HepG2 (cell line): ENCODE results near the gene ABHD2. TPM values are rescaled to one million over a fixed set of nuclear protein-coding genes. Genes with fewer than 3 reads are reported as not detected.

Source experiments
- AGO2 ChIP-seq: fragments of 200-400 bp; formaldehyde crosslinking; optimal IDR thresholded peaks from 2 replicates; pipeline ENCODE3; 2017; ENCODE audit warnings: mild to moderate bottlenecking, low read depth, low read length, moderate library complexity
- BORCS8-MEF2B ChIP-seq: sonication (generic); formaldehyde crosslinking; IDR thresholded peaks from 2 replicates; pipeline ENCODE4 v1.8.0; 2022; ENCODE audit warnings: mild to moderate bottlenecking, missing genetic modification reagents
- CEBPB ChIP-seq: IDR thresholded peaks from 2 replicates; pipeline ENCODE4 v1.6.1; 2011; ENCODE audit warnings: low read depth, low read length, improper control_type of control experiment, borderline replicate concordance
- FOXA3 ChIP-seq: IDR thresholded peaks from 2 replicates; pipeline ENCODE4 v1.6.1; 2016; ENCODE audit warnings: missing genetic modification reagents, missing compliant biosample characterization
- GATAD1 ChIP-seq: IDR thresholded peaks from 2 replicates; pipeline ENCODE4 v1.6.1; 2016; ENCODE audit warnings: missing genetic modification reagents, missing compliant biosample characterization
- HDAC1 ChIP-seq: sonication (generic); formaldehyde crosslinking; IDR thresholded peaks from 2 replicates; pipeline ENCODE4 v1.5.1; 2020; ENCODE audit warnings: mild to moderate bottlenecking, missing genetic modification reagents
- KDM3A ChIP-seq: IDR thresholded peaks from 2 replicates; pipeline ENCODE4 v1.6.1; 2018; ENCODE audit warnings: low read depth, missing compliant biosample characterization
- NCOA5 ChIP-seq: sonication (generic); formaldehyde crosslinking; IDR thresholded peaks from 2 replicates; pipeline ENCODE4 v1.4.0; 2020; ENCODE audit warnings: missing genetic modification reagents
- PHF8 ChIP-seq: sonication (generic); formaldehyde crosslinking; IDR thresholded peaks from 2 replicates; pipeline ENCODE4 v1.5.0; 2020; ENCODE audit warnings: missing genetic modification reagents
- PPARG ChIP-seq: conservative IDR thresholded peaks from 2 replicates; pipeline ENCODE4 v1.6.1; 2016; ENCODE audit warnings: missing biosample characterization, missing genetic modification reagents
- RXRB ChIP-seq: IDR thresholded peaks from 2 replicates; pipeline ENCODE4 v1.6.1; 2016; ENCODE audit warnings: borderline replicate concordance, missing genetic modification reagents, missing compliant biosample characterization
- ZBTB21 ChIP-seq: sonication (generic); formaldehyde crosslinking; IDR thresholded peaks from 2 replicates; pipeline ENCODE4 v1.4.0; 2020; ENCODE audit warnings: missing genetic modification reagents
- ZBTB8A ChIP-seq: sonication (generic); formaldehyde crosslinking; IDR thresholded peaks from 2 replicates; pipeline ENCODE4 v1.4.0; 2020; ENCODE audit warnings: mild to moderate bottlenecking, low read depth, missing genetic modification reagents, borderline replicate concordance
- ZNF615 ChIP-seq: sonication (generic); formaldehyde crosslinking; IDR thresholded peaks from 2 replicates; pipeline ENCODE4 v1.5.0; 2020; ENCODE audit warnings: mild to moderate bottlenecking, missing genetic modification reagents, borderline replicate concordance
- ZNF672 ChIP-seq: sonication (generic); formaldehyde crosslinking; IDR thresholded peaks from 2 replicates; pipeline ENCODE4 v1.8.1; 2022; ENCODE audit warnings: missing genetic modification reagents
- polyA plus RNA-seq, 8 experiments: library from polyadenylated mRNA; depleted of rRNA in 3 of 8; stranded (reverse) in 7 of 8; unstranded in 1 of 8; fragments of >200 nt; fragmentation: Illumina TruSeq in 4 of 8; extraction: Trizol in 4 of 8; gene quantifications; 2 replicates each; pipeline versions ENCODE4 v1.2.1 to v1.2.3, GENCODE V29; 2011 to 2016; ENCODE audit warnings: low read depth in 4 of 8, missing spikeins in 1 of 8, mixed read lengths in 1 of 8; ENCODE audit not compliant: insufficient read depth in 1 of 8
- total RNA-seq, 5 experiments: library from RNA; depleted of rRNA; stranded (reverse); fragments of >200 nt; fragmentation: Illumina TruSeq; extraction: Trizol; gene quantifications; 2 replicates each; pipeline ENCODE4 v1.2.3, GENCODE V29; 2016; ENCODE audit warnings: low read depth in 1 of 5
- TF ChIP-seq, protein P1 (sequence below): sonication (generic); formaldehyde crosslinking; IDR thresholded peaks from 2 replicates; pipeline ENCODE4 v1.5.0; 2020; ENCODE audit warnings: mild to moderate bottlenecking, missing genetic modification reagents
- TF ChIP-seq, protein P2 (sequence below): sonication (generic); formaldehyde crosslinking; IDR thresholded peaks from 2 replicates; pipeline ENCODE4 v1.5.0; 2020; ENCODE audit warnings: missing genetic modification reagents
- TF ChIP-seq, protein P3 (sequence below): sonication (generic); formaldehyde crosslinking; IDR thresholded peaks from 2 replicates; pipeline ENCODE4 v1.4.0; 2020; ENCODE audit warnings: missing genetic modification reagents, mild to moderate bottlenecking, borderline replicate concordance
- TF ChIP-seq, protein P4 (sequence below): IDR thresholded peaks from 2 replicates; pipeline ENCODE4 v1.6.1; 2016; ENCODE audit warnings: low read depth
- TF ChIP-seq, protein P5 (sequence below): sonication (generic); formaldehyde crosslinking; IDR thresholded peaks from 2 replicates; pipeline ENCODE4 v1.5.0; 2020; ENCODE audit warnings: missing genetic modification reagents

Gene ABHD2
- total and polyA plus RNA-seq, 2 of the 13 experiments (the other 11 are each of a cell fraction or from before 2014, with no cell fraction given), result 14.8 to 22.4 TPM

DNA sequence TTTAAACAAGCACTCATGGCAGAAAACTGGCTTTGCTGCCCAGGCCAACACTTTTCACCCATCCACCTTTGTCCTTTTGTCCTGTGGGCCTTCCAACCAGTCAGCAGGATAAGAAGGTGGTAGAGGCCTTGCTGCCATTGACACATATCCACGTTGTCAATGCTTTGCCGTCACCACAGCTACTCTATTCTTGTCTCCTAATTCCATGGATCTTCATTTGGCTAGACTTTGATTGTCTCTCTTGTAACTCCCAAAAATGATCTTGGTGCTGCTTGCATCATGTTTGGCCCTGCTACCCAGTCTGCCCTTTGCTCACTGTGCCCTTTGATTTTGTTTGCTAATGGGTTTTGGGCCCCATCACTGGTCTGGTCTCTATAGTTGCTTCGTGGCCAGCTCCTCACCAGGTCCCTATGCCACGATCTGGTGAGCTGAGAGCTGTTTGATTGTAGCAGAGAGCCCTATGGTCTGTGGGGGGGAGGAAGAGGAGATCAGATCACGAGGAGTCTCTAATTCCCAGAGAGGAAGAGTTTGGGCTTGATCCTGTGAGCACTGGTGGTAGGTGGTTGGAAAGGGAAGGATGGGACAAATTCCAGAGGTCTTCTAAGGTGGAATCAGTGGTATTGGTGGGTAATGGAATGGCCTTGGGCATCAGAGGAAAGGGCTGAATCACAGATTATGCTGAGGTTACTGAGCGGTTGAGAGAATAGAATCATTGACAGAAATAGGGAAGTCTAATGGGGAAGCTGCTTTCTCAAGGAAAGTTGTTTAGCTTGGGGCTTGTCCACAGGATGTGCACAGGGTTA, 40.3 kb downstream of the ABHD2 start (continued):
- TF ChIP-seq, protein P1, sequence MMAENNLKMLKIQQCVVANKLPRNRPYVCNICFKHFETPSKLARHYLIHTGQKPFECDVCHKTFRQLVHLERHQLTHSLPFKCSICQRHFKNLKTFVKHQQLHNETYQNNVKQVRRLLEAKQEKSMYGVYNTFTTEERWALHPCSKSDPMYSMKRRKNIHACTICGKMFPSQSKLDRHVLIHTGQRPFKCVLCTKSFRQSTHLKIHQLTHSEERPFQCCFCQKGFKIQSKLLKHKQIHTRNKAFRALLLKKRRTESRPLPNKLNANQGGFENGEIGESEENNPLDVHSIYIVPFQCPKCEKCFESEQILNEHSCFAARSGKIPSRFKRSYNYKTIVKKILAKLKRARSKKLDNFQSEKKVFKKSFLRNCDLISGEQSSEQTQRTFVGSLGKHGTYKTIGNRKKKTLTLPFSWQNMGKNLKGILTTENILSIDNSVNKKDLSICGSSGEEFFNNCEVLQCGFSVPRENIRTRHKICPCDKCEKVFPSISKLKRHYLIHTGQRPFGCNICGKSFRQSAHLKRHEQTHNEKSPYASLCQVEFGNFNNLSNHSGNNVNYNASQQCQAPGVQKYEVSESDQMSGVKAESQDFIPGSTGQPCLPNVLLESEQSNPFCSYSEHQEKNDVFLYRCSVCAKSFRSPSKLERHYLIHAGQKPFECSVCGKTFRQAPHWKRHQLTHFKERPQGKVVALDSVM (CRISPR knock-in tag), result no peak
- TF ChIP-seq, protein P2, sequence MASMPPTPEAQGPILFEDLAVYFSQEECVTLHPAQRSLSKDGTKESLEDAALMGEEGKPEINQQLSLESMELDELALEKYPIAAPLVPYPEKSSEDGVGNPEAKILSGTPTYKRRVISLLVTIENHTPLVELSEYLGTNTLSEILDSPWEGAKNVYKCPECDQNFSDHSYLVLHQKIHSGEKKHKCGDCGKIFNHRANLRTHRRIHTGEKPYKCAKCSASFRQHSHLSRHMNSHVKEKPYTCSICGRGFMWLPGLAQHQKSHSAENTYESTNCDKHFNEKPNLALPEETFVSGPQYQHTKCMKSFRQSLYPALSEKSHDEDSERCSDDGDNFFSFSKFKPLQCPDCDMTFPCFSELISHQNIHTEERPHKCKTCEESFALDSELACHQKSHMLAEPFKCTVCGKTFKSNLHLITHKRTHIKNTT (CRISPR knock-in tag), result no peak
- peak; percentile 37; the same call in 1 of the 2 replicates for TF ChIP-seq HDAC1 (CRISPR knock-in tag)
- TF ChIP-seq BORCS8-MEF2B (CRISPR knock-in tag), result no peak
- TF ChIP-seq ZNF672, result no peak
- TF ChIP-seq, protein P3, sequence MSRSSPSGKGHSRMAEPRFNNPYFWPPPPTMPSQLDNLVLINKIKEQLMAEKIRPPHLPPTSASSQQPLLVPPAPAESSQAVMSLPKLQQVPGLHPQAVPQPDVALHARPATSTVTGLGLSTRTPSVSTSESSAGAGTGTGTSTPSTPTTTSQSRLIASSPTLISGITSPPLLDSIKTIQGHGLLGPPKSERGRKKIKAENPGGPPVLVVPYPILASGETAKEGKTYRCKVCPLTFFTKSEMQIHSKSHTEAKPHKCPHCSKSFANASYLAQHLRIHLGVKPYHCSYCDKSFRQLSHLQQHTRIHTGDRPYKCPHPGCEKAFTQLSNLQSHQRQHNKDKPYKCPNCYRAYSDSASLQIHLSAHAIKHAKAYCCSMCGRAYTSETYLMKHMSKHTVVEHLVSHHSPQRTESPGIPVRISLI (CRISPR knock-in tag), result peak; percentile 64; the same call in 1 of the 2 replicates
- peak; percentile 56; the same call in 1 of the 2 replicates for TF ChIP-seq RXRB (CRISPR knock-in tag)
- TF ChIP-seq PPARG (CRISPR knock-in tag), result peak; percentile 94
- no peak for TF ChIP-seq NCOA5 (CRISPR knock-in tag)
- TF ChIP-seq ZBTB21 (CRISPR knock-in tag), result no peak
- no peak for TF ChIP-seq ZBTB8A
- 0 out of 2 replicates have a peak, but pooled peaks have one; percentile 12 for TF ChIP-seq GATAD1 (CRISPR knock-in tag)
- TF ChIP-seq CEBPB, result peak; percentile 40; the same call in 1 of the 2 replicates
- TF ChIP-seq, protein P4, sequence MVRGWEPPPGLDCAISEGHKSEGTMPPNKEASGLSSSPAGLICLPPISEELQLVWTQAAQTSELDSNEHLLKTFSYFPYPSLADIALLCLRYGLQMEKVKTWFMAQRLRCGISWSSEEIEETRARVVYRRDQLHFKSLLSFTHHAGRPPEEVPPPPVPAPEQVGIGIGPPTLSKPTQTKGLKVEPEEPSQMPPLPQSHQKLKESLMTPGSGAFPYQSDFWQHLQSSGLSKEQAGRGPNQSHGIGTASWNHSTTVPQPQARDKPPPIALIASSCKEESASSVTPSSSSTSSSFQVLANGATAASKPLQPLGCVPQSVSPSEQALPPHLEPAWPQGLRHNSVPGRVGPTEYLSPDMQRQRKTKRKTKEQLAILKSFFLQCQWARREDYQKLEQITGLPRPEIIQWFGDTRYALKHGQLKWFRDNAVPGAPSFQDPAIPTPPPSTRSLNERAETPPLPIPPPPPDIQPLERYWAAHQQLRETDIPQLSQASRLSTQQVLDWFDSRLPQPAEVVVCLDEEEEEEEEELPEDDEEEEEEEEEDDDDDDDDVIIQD (CRISPR knock-in tag), result no peak
- no peak for TF ChIP-seq AGO2
- peak; percentile 8; the same call in 1 of the 2 replicates for TF ChIP-seq FOXA3 (CRISPR knock-in tag)
- TF ChIP-seq KDM3A (CRISPR knock-in tag), result 0 out of 2 replicates have a peak, but pooled peaks have one; percentile 14
- TF ChIP-seq, protein P5, sequence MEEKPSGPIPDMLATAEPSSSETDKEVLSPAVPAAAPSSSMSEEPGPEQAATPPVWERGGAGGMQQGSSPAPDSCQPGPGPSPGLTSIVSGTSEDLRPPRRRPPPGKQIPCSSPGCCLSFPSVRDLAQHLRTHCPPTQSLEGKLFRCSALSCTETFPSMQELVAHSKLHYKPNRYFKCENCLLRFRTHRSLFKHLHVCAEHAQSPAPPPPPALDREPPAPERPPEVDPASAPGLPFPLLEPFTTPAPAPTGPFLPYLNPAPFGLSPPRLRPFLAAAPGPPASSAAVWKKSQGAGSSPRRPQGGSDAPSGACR (CRISPR knock-in tag), result no peak
- TF ChIP-seq PHF8 (CRISPR knock-in tag), result no peak
- TF ChIP-seq ZNF615 (CRISPR knock-in tag), result no peak
